Measurements from ENCODE around the gene SUSD6.

DNA sequence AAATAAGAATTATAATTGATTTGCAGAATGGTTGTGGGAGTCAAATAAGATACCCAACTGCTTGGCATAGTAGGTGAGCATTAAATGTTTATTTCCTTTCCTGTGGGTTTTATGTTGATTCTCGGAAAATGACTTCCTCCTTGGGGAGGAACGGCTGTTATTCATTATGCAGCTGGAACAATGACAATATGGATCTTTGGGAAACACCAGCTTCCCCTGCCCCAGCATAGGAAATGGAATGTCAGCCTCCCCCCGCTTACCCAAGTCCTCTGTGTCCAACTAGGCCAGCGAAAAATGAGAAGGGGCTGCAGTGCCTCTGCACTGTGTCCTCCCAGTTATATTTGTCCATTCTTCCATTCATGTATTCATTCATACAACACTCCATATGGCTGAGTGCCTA, 25.0 kb upstream of the SUSD6 start:
- TF ChIP-seq, protein P1, sequence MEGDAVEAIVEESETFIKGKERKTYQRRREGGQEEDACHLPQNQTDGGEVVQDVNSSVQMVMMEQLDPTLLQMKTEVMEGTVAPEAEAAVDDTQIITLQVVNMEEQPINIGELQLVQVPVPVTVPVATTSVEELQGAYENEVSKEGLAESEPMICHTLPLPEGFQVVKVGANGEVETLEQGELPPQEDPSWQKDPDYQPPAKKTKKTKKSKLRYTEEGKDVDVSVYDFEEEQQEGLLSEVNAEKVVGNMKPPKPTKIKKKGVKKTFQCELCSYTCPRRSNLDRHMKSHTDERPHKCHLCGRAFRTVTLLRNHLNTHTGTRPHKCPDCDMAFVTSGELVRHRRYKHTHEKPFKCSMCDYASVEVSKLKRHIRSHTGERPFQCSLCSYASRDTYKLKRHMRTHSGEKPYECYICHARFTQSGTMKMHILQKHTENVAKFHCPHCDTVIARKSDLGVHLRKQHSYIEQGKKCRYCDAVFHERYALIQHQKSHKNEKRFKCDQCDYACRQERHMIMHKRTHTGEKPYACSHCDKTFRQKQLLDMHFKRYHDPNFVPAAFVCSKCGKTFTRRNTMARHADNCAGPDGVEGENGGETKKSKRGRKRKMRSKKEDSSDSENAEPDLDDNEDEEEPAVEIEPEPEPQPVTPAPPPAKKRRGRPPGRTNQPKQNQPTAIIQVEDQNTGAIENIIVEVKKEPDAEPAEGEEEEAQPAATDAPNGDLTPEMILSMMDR (conservative IDR thresholded peaks at IDR 0.05) = no peak
- TF ChIP-seq ZFX (IDR thresholded peaks at IDR 0.05) = no peak
